Activated CD8-positive, alpha-beta T cell treated with anti-CD3 and anti-CD28 coated beads, Interleukin-2, amount 10 ng/mL, durations not matched to agents 7 days and 5 days (primary cell): ENCODE data around the gene MOB3A. TPM values are rescaled to one million over a fixed set of nuclear protein-coding genes. Genes with fewer than 3 reads are reported as not detected.
"Not testable (repeated sequence)": the region's sequence is repeated elsewhere in the genome, so short reads cannot be mapped to it uniquely, and the experiment has no call there.

Experiments used
- ATAC-seq: fragments of 150-1000 bp; cut with Tn5 transposase; one replicate; pipeline ENCODE4 v1.10.0; 2021; ENCODE audit warnings: moderate library complexity
- CTCF ChIA-PET: fragments of 350-600 bp; sonication (Branson Sonifier 250); formaldehyde crosslinking; loops from one replicate; lab custom pipeline; 2021; ENCODE audit warnings: antibody characterized with exemption; lab: Charles Lee
- POLR2A ChIA-PET: fragments of 350-600 bp; sonication (Branson Sonifier 250); formaldehyde crosslinking; loops from one replicate; lab custom pipeline; 2021; ENCODE audit warnings: antibody characterized with exemption; lab: Charles Lee
- DNase-seq: peaks from one replicate; pipeline ENCODE4 v3.0.0-alpha.2; 2020
- H3K27ac Mint-ChIP-seq: one replicate; pipeline ENCODE4 v1.8.0; 2021; ENCODE audit warnings: mild to moderate bottlenecking, mixed read lengths
- H3K27me3 Mint-ChIP-seq: one replicate; pipeline ENCODE4 v1.8.0; 2021; ENCODE audit warnings: low read depth, mixed read lengths
- H3K36me3 Mint-ChIP-seq: one replicate; pipeline ENCODE4 v1.8.0; 2021; ENCODE audit warnings: low read depth, mixed read lengths
- H3K4me1 Mint-ChIP-seq: one replicate; pipeline ENCODE4 v1.8.0; 2021; ENCODE audit warnings: low read depth, mixed read lengths
- H3K4me3 Mint-ChIP-seq: one replicate; pipeline ENCODE4 v1.8.0; 2021; ENCODE audit warnings: mild to moderate bottlenecking, mixed read lengths
- H3K9me3 Mint-ChIP-seq: one replicate; pipeline ENCODE4 v1.8.0; 2022; ENCODE audit warnings: mixed read lengths; ENCODE audit not compliant: insufficient read depth
- total RNA-seq, 2 experiments: library from RNA; stranded (reverse); gene quantifications; one replicate each; pipeline ENCODE4 v1.2.3, GENCODE V29; 2021

MOB3A gene
- total RNA-seq, 2 experiments from 2014 or later = 235 to 240 TPM

DNA sequence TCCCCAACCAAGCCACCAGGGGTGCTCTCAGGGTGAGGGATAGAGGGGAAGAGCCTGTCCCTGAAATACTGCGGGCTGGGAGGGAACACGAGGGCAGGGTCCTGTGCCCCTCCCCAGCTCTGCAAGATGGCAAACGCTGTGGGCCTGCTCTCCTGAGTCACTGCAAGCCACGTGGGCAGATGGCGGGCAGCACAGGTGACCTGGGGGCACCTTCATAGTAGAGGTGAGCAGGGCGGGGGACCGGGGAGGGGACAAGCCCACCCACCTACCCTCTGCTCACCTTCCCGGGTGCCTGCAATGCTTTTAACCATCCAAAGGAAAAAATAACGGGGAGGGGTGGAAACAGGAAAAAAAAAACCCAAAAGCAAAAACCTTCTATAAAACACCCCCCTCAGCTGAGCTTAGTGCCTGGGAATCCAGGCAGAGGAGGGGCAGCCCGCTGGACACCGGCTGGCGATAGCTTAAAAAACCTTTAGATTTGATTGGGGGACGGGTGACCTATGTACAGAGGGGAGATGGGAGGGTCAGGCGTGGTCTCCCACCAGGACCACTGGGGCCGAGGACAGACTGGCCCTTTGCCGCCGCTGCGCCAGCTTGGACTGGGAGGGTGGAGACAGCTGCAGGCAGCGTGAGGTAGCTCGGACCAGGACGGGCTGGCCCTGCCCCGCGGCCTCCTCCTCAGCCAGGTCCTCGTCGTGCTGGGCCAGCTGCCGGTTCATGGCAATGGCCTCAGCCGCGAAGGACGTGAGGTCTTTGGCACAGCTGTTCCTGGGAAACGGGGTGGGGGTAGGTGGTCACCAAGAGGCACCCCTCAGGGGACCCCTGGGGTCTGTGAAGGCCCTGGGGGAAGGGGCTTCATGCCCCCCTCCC, 56.8 kb downstream of the MOB3A start:
- Mint-ChIP-seq H3K4me1 (peaks cover 35% of the 10 kb centered on the region), H3K4me3 (peak overlapping the region; percentile 13), H3K36me3 (peaks cover 31% of the 10 kb centered on the region), H3K9me3 (no peaks in the 10 kb centered on the region), H3K27me3 (no peaks in the 10 kb centered on the region), H3K27ac (peak overlapping the region; percentile 20)
- ATAC-seq = no peak
- POLR2A ChIA-PET = interaction anchor here (1.0 to 1.2 kb wide), 4 partner anchors 8 to 20 kb away, joined by 3 to 5 read pairs (median 4); no protein-coding TSS in a partner anchor
- DNase-seq = no peak
- CTCF ChIA-PET = no interaction called here

DNA sequence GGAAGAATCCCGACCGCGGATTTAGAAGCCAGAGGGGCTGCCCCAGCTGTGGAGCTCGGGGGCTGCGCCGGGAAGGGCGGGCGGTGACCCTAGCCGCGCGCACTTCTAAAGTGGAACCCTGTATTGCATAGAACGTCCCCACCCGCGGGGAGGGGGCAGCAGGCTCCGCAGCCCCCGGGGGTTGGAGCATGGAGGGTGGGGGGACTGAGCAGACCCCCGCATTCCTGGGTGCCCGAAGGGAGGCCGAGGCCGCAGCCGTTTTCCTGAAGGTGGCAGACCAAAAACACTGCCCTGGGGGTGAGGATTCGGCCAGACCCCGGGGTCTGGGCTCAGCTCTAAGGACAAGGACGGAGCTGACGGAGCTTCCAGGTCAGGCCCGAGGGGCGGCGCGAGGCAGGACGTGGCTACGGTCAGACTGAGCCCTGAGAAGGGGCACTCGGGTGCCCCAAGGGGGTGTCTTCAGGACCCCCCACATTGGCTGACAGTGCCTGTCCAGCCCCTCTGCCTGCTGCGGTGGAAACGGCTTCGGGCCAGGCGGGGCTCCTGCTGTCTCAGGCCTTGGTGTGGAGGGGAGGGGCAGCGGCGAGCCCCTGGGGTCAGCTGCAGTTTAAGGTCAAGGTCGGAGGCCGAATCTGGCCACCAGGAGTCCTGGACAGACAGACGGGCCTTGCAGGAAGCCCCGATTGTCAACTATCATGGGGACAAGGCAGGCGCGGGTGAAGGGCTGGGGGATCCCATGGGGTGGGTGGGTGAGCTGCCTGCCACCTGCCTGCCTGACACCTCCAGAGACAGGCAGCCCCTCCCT, 57.6 kb downstream of the MOB3A start:
- Mint-ChIP-seq H3K4me3 (no peak overlapping the region), H3K4me1 (peaks cover 33% of the 10 kb centered on the region), H3K9me3 (no peaks in the 10 kb centered on the region), H3K36me3 (peaks cover 29% of the 10 kb centered on the region), H3K27me3 (no peaks in the 10 kb centered on the region), H3K27ac (no peak overlapping the region)
- DNase-seq (peak; percentile 21), ATAC-seq (no peak)
- CTCF ChIA-PET = no interaction called here
- POLR2A ChIA-PET = interaction anchor here (1.0 to 1.2 kb wide), 3 partner anchors 9 to 13 kb away, joined by 3 to 5 read pairs (median 4); no protein-coding TSS in a partner anchor

DNA sequence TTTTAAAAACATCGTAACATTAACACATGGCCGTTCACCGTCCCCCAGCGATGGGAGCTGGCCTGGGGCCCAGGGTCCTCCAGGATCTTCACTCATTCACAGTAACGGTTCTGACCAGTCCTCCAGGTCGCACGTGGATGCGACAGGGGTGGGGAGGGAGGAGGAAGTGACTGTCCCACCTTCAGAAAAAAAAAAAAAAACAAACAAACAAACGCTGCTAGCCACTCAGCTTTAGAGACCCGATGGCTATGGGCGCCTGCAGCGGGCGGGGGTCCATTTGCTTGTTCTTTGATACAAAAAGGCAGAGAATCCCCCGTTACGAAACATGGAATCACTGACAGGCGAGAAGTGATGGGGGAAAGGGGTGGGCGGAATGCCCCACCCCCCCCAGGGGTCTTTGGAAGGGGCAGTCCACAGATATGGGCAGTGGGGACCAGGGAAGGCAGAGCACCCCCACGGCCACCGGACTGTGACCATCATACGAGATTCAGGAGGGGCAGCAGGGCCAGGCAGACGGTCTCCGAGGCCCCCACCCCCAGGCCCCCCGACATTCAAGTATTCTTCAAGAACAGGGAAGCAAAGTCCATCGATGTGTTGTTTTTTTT, 58.4 kb downstream of the MOB3A start:
- DNase-seq = no peak
- Mint-ChIP-seq H3K4me1 (peaks cover 31% of the 10 kb centered on the region), H3K27me3 (no peaks in the 10 kb centered on the region), H3K27ac (no peak overlapping the region), H3K9me3 (no peaks in the 10 kb centered on the region), H3K4me3 (no peak overlapping the region), H3K36me3 (peaks cover 25% of the 10 kb centered on the region)
- no peak for ATAC-seq
- ChIA-PET POLR2A (interaction anchor here (1.0 kb wide), 1 partner anchor 46 kb away, joined by 3 read pairs; no protein-coding TSS in a partner anchor), CTCF (interaction anchor here (0.7 kb wide), 1 partner anchor 72 kb away, joined by 3 read pairs; no protein-coding TSS in a partner anchor)

DNA sequence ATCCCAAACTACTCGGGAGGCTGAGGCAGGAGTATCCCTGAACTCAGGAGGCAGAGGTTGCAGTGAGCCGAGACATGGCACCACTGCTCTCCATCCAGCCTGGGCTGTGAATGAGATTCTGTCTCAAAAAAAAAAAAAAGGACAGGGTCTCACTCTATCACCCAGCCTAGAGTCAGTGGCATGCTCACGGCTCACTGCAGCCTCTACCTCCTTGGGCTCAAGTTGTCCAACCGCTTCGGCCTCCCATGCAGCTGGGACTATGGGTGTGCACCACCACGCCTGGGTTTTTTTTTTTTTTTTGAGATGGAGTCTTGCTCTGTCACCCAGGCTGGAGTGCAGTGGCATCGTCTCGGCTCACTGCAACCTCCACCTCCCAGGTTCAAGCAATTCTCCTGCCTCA, 59.7 kb downstream of the MOB3A start:
- no peaks in the 10 kb centered on the region for H3K9me3 Mint-ChIP-seq
- no peaks in the 10 kb centered on the region for H3K27me3 Mint-ChIP-seq
- ATAC-seq (no peak), DNase-seq (no peak)
- no peak overlapping the region for H3K4me3 Mint-ChIP-seq
- ChIA-PET CTCF (no interaction called here), POLR2A (interaction anchor here (0.6 kb wide), 1 partner anchor 60 kb away, joined by 3 read pairs; no protein-coding TSS in a partner anchor)
- H3K36me3 Mint-ChIP-seq = peaks cover 21% of the 10 kb centered on the region
- H3K4me1 Mint-ChIP-seq = peaks cover 36% of the 10 kb centered on the region
- no peak overlapping the region for H3K27ac Mint-ChIP-seq

DNA sequence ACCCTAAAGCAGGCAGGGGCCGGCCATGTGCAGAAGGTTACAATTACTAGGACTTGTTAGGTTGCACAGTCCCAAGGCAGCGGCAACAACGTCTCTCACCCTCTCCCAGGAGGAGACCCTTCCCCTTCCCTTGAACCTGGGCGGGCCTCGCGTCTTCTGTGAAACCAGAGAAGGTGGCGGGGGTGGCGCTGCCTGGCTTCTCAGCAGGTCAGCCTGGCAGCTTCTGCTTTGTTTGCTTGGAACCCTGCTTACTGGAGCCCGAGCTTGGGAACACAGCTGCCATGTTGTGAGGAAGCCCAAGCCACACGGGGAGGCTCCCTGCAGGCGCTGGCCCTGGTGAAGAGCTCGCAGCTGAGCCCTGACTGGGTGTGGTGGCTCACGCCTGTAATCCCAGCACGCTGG, 60.5 kb downstream of the MOB3A start:
- no peaks in the 10 kb centered on the region for H3K27me3 Mint-ChIP-seq
- CTCF ChIA-PET = interaction anchor here (0.8 to 1.6 kb wide), 3 partner anchors 10 to 34 kb away, joined by 3 to 6 read pairs (median 3); no protein-coding TSS in a partner anchor
- peaks cover 32% of the 10 kb centered on the region for H3K4me1 Mint-ChIP-seq

DNA sequence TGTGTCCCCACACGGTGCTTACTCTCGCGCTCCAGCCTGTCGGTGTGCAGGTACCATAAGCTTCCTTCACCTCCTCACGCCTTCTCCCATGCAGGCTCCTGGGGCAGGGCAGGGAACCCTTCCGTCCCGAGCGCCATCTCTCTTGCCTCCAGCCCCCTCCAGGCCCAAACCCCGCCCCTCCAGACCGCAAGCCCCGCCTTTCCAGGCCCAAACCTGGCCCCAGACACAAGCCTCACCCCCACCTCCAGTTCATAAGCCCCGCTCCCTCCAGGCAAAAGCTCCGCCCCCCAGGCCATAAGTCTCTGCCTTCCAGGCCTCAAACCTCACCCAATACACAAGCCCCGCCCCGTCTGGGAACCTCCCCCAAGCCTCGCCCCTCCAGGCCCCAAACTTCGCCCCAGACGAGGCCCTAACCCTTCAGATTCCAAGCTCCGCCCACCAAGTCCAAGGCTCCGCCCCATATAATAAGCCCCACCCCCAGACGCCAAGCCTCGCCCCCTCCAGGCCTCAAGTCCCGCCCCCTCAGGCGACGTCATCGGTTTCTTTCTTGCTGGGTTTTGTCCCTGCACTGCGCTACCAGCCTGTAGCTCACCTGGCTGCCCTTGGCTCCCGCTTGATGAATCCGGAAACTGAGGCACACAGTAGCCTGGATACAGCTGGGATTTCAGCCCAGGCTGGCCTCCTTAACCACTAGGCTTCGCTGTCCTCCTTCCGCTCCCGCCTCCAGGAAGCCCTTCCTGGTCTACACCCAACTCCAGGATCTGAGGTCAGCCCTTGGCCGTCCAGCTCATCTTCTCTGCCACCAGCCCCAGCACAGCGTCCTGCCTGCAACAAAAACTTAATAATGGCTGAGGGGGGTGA, 61.2 kb downstream of the MOB3A start:
- H3K4me1 Mint-ChIP-seq = peaks cover 32% of the 10 kb centered on the region
- H3K27me3 Mint-ChIP-seq = no peaks in the 10 kb centered on the region
- ATAC-seq (peak; percentile 54), DNase-seq (peak; percentile 68)
- no peaks in the 10 kb centered on the region for H3K9me3 Mint-ChIP-seq
- peak overlapping the region; percentile 14 for H3K27ac Mint-ChIP-seq
- CTCF ChIA-PET = interaction anchor here (0.8 to 1.6 kb wide), 4 partner anchors 9 to 35 kb away, joined by 3 to 6 read pairs (median 4); no protein-coding TSS in a partner anchor
- POLR2A ChIA-PET = interaction anchor here (0.8 to 2.2 kb wide), 3 partner anchors 8 to 56 kb away, joined by 3 to 11 read pairs (median 3); partner anchors contain the start of gene MKNK2
- H3K4me3 Mint-ChIP-seq = no peak overlapping the region
- peaks cover 13% of the 10 kb centered on the region for H3K36me3 Mint-ChIP-seq

More for the DNA sequence above, 60.5 kb downstream of the MOB3A start:
- POLR2A ChIA-PET = interaction anchor here (0.9 to 2.2 kb wide), 2 partner anchors 16 to 55 kb away, joined by 3 to 11 read pairs; partner anchors contain the start of gene MKNK2
- no peaks in the 10 kb centered on the region for H3K9me3 Mint-ChIP-seq
- H3K4me3 Mint-ChIP-seq = no peak overlapping the region
- no peak for ATAC-seq
- peak; percentile 20 for DNase-seq
- H3K27ac Mint-ChIP-seq = peak overlapping the region; percentile 14
- H3K36me3 Mint-ChIP-seq = peaks cover 14% of the 10 kb centered on the region

DNA sequence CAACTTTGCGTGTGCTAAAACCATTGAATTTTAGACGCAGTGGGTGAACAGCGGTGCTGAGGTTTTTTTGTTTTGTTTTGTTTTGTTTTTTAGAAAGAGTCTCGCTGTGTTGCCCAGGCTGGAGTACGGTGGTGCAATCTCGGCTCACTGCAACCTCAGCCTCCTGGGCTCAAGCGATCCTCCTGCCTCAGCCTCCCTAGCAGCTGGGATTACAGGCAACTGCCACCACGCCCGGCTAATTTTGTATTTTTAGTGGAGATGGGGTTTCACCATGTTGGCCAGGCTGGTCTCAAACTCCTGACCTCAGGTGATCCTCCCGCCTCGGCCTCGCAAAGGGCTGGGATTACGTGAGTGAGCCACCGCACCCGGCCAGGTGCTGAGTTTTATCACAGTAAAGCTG, 61.9 kb downstream of the MOB3A start:
- ATAC-seq, H3K4me3 Mint-ChIP-seq, H3K27me3 Mint-ChIP-seq, H3K9me3 Mint-ChIP-seq, DNase-seq, H3K36me3 Mint-ChIP-seq, H3K27ac Mint-ChIP-seq: not testable (repeated sequence)
- CTCF ChIA-PET = interaction anchor here (1.3 to 1.6 kb wide), 3 partner anchors 8 to 17 kb away, joined by 4 to 6 read pairs (median 4); no protein-coding TSS in a partner anchor
- H3K4me1 Mint-ChIP-seq = peaks cover 31% of the 10 kb centered on the region
- POLR2A ChIA-PET = interaction anchor here (0.8 to 2.2 kb wide), 2 partner anchors 9 to 17 kb away, joined by 3 to 11 read pairs; partner anchors contain the start of gene MKNK2

DNA sequence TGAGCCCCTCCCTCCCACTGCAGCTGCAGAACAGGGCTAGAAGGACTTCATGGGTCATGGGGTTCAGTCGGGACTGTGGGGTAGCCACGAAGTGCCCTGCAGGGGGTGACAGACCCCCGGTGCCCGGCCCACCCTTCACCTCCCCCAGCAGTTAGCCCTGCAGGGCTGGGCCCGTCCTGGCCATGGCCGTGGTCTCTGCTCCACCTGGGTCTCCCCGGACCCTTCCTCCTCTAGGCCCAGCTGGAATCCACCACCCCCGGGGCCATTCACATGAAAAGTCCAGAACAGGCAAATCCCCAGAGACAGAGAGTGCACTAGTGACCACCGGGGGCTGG, 62.3 kb downstream of the MOB3A start:
- H3K27me3 Mint-ChIP-seq = no peaks in the 10 kb centered on the region
- ATAC-seq (no peak), DNase-seq (no peak)
- H3K4me1 Mint-ChIP-seq = peaks cover 30% of the 10 kb centered on the region
- no peak overlapping the region for H3K4me3 Mint-ChIP-seq
- no peaks in the 10 kb centered on the region for H3K9me3 Mint-ChIP-seq
- ChIA-PET CTCF (interaction anchor here (1.2 to 2.5 kb wide), 4 partner anchors 9 to 21 kb away, joined by 3 to 9 read pairs (median 4); no protein-coding TSS in a partner anchor), POLR2A (interaction anchor here (2.2 kb wide), 1 partner anchor 18 kb away, joined by 11 read pairs; the partner anchor contains the start of gene MKNK2)
- H3K36me3 Mint-ChIP-seq = peaks cover 5% of the 10 kb centered on the region
- H3K27ac Mint-ChIP-seq = no peak overlapping the region

DNA sequence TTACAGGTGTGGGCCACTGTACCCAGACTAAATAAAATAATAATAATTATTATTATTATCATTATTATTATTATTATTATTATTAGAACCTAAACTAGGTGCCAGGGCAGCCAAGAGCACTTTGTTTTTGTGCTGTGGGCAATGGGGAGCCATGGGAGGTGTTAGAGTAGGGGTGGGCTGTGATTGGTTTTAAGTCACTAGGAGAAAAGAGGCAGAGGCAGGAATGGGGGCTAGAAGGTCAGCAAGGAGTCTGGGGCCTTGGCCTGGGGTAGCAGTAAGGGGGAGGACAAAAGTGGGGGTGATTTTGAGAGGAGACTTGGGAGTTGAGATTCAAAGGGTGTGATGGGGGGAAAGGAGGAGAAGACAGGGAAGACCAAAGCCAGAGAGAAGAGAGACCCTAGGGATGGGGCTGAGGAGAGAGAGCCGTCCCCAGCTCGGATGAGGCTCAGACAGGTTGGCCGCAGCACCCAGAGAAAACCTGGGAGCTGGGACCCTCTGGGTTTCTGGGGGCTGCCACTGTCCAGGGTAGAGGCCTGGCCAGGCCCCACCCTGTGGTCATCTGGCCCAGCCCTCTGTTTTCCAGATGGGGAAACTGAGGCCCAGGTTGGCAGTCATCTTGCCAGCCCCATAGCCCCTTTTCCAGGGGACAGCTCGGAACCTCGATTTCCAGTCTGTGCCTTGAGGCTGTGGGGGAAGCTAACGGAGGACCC, 62.9 kb downstream of the MOB3A start:
- Mint-ChIP-seq H3K4me3 (no peak overlapping the region), H3K9me3 (no peaks in the 10 kb centered on the region), H3K36me3 (peaks cover 3% of the 10 kb centered on the region), H3K4me1 (peaks cover 33% of the 10 kb centered on the region), H3K27me3 (no peaks in the 10 kb centered on the region), H3K27ac (no peak overlapping the region)
- POLR2A ChIA-PET = interaction anchor here (1.5 to 2.4 kb wide), 4 partner anchors 9 to 52 kb away, joined by 4 to 12 read pairs (median 8); no protein-coding TSS in a partner anchor
- no peak for DNase-seq
- CTCF ChIA-PET = interaction anchor here (1.2 to 3.7 kb wide), 5 partner anchors 9 to 21 kb away, joined by 3 to 14 read pairs (median 4); no protein-coding TSS in a partner anchor
- no peak for ATAC-seq
